ENCODE data around the gene BHLHA9.
"Not testable (repeated sequence)": the region's sequence is repeated elsewhere in the genome, so short reads cannot be mapped to it uniquely, and the experiment has no call there.

Gene BHLHA9

GRCh38 chr17:1270210-1271029, at the start of gene BHLHA9:
Gene BHLHA9 (plus strand): TSS chr17:1270444. CDS start chr17:1270564, 120 bp downstream.
- no peak for DNase-seq (ENCODE audit: low spot score)

- no peak for DNase-seq (ENCODE audit: low spot score)
These were observed 49.0 kb upstream of the BHLHA9 start for GRCh38 chr17:1221209-1221608.

- no peak for DNase-seq (ENCODE audit: low spot score)
These were observed 47.9 kb upstream of the BHLHA9 start for GRCh38 chr17:1222321-1222720.

GRCh38 chr17:1223662-1224061, 46.6 kb upstream of the BHLHA9 start:
- DNase-seq (ENCODE audit: low spot score), result no peak

GRCh38 chr17:1224330-1224729, 45.9 kb upstream of the BHLHA9 start:
- DNase-seq (ENCODE audit: low spot score), result no peak

- no peak for DNase-seq (ENCODE audit: low spot score)
These were observed 43.9 kb upstream of the BHLHA9 start for GRCh38 chr17:1226308-1226707.

GRCh38 chr17:1227365-1227764, 42.9 kb upstream of the BHLHA9 start:
- DNase-seq (ENCODE audit: low spot score), result no peak

GRCh38 chr17:1227917-1228780, 42.1 kb upstream of the BHLHA9 start:
- peak; percentile 19 for DNase-seq (ENCODE audit: low spot score)

GRCh38 chr17:1228781-1229348, 41.4 kb upstream of the BHLHA9 start:
- peak; percentile 32 for DNase-seq (ENCODE audit: low spot score)

- DNase-seq (ENCODE audit: low spot score), result peak; percentile 81
These were observed 40.8 kb upstream of the BHLHA9 start for GRCh38 chr17:1229349-1229899.

- no peak for DNase-seq (ENCODE audit: low spot score)
These were observed 40.2 kb upstream of the BHLHA9 start for GRCh38 chr17:1229900-1230501.

GRCh38 chr17:1231456-1231855, 38.8 kb upstream of the BHLHA9 start:
- DNase-seq (ENCODE audit: low spot score), result peak; percentile 65

GRCh38 chr17:1232331-1232730, 37.9 kb upstream of the BHLHA9 start:
- DNase-seq (ENCODE audit: low spot score), result no peak

GRCh38 chr17:1232786-1233185, 37.5 kb upstream of the BHLHA9 start:
- DNase-seq (ENCODE audit: low spot score), result peak; percentile 62

GRCh38 chr17:1234455-1234854, 35.8 kb upstream of the BHLHA9 start:
- no peak for DNase-seq (ENCODE audit: low spot score)

GRCh38 chr17:1237471-1237870, 32.8 kb upstream of the BHLHA9 start:
- no peak for DNase-seq (ENCODE audit: low spot score)

GRCh38 chr17:1239210-1239609, 31.0 kb upstream of the BHLHA9 start:
- no peak for DNase-seq (ENCODE audit: low spot score)

- not testable (repeated sequence) for DNase-seq (ENCODE audit: low spot score)
These were observed 29.8 kb upstream of the BHLHA9 start for GRCh38 chr17:1240426-1240825.

- DNase-seq (ENCODE audit: low spot score), result peak; percentile 31
These were observed 28.3 kb upstream of the BHLHA9 start for GRCh38 chr17:1241929-1242328.

- DNase-seq (ENCODE audit: low spot score), result no peak
These were observed 25.6 kb upstream of the BHLHA9 start for GRCh38 chr17:1244606-1245012.

- peak; percentile 60 for DNase-seq (ENCODE audit: low spot score)
These were observed 18.2 kb upstream of the BHLHA9 start for GRCh38 chr17:1251866-1252608.
